ENCODE measurements around the gene NFKBIL1. TPM values are rescaled to one million over a fixed set of nuclear protein-coding genes. Genes with fewer than 3 reads are reported as not detected.
"Not testable (repeated sequence)": the region's sequence is repeated elsewhere in the genome, so short reads cannot be mapped to it uniquely, and the experiment has no call there.

The NFKBIL1 gene
- total and polyA plus RNA-seq, 8 donors, result 0.45 to 51.9 (median 18.9) TPM

DNA sequence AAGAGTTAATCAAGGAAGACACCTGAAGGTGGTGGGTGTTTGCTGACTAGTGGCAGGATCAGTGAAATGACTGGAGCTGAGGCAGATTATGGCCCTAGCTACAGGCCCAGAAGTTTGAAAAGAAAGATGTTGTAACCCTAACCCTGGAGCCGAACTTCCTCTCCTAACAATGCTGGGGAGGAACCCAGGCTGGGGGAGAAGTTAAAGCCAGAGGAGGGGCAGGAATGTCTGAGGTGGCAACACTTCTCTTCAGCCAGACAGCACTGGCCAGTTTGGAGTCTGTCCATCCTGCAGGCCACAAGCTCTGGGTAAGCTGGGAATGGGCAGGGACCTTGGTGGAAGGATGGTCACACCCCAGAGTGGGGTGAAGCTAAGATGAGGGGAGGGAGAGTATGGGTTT is 38.6 kb downstream of the NFKBIL1 start, which contains the start of gene LST1:
TSS of gene LST1 (plus strand) at position 270 of the 400 bp plus-strand sequence. CDS start 1,023 bp downstream, outside the sequence.
- TF ChIP-seq POLR2A (IDR thresholded peaks at IDR 0.05), result no peak
- no peak for TF ChIP-seq POLR2AphosphoS5 (IDR thresholded peaks at IDR 0.05)
- no peak for TF ChIP-seq EP300 (IDR thresholded peaks at IDR 0.05)

DNA sequence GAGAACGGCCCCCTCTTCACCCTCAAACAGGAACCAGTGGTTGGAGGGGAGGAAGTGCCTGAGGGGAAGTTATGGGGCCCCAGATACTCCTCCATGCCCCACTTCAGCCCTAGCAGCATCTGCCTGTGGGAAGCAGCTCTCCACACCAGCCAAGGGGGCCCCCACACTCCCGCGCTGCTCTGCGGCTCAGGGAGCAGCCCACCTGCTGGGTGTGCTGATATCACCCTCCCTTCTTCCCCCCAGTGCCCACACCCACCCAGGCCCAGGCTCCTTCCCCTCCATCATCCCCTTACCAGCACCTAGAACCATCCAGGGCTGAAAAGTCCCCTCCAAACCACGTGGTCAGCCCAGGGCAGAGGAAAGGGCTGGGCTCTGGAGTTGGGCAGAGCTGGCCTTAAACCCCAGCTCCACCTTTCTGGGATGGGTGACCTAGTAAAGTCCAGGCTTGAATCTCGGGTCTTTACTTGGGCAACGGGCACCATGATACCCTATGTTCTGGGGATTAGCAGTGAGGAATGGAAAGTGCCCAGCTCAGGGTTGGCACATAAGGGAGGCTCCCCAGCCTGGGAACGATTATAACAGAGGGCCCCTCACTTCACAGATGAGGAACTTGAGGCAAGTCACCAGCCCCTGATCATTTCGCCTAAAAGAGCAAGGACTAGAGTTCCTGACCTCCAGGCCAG is 39.3 kb downstream of the NFKBIL1 start:
- Histone ChIP-seq H3K9me3 (no peaks in the 10 kb centered on the region), H3K4me1 (peaks cover 2 to 50% (median 10%) of the 10 kb centered on the region in 4 donors), H3K4me3 (peak overlapping the region in 2 of 4 donors; percentile 26 to 31), H3K27me3 (peaks cover 0 to 25% (median 0%) of the 10 kb centered on the region in 3 donors), H3K36me3 (no peaks in the 10 kb centered on the region), H3K27ac (peak overlapping the region in 4 of 5 donors; percentile 16 to 76 (median 53))
- peak in 1 of 2 donors; percentile 40 for DNase-seq
- WGBS, 5 donors, result 46 to 58% (median 55%) methylated on average over 8 to 9 of the region's 9 CpGs
- intact Hi-C loops (cut with DNase I; ENCODE audit: low total_unique reads), result no loop called here
- TF ChIP-seq POLR2AphosphoS5 (IDR thresholded peaks at IDR 0.05) (no peak), EP300 (IDR thresholded peaks at IDR 0.05) (no peak), POLR2A (IDR thresholded peaks at IDR 0.05) (no peak)
- TF ChIP-seq, protein P1, sequence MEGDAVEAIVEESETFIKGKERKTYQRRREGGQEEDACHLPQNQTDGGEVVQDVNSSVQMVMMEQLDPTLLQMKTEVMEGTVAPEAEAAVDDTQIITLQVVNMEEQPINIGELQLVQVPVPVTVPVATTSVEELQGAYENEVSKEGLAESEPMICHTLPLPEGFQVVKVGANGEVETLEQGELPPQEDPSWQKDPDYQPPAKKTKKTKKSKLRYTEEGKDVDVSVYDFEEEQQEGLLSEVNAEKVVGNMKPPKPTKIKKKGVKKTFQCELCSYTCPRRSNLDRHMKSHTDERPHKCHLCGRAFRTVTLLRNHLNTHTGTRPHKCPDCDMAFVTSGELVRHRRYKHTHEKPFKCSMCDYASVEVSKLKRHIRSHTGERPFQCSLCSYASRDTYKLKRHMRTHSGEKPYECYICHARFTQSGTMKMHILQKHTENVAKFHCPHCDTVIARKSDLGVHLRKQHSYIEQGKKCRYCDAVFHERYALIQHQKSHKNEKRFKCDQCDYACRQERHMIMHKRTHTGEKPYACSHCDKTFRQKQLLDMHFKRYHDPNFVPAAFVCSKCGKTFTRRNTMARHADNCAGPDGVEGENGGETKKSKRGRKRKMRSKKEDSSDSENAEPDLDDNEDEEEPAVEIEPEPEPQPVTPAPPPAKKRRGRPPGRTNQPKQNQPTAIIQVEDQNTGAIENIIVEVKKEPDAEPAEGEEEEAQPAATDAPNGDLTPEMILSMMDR (IDR thresholded peaks at IDR 0.05), result no peak

More for the DNA sequence above, 38.6 kb downstream of the NFKBIL1 start, which contains the start of gene LST1:
- H3K9me3 ChIP-seq, result no peaks in the 10 kb centered on the region
- H3K36me3 ChIP-seq, result no peaks in the 10 kb centered on the region
- 29 to 67% (median 56%) methylated on average over 1 of the region's 1 CpG for WGBS, 5 donors
- H3K4me1 ChIP-seq, result peaks cover 6 to 57% (median 16%) of the 10 kb centered on the region in 4 donors
- peak within 1 kb of the TSS in 4 of 5 donors; percentile 16 to 76 (median 53) for H3K27ac ChIP-seq
- intact Hi-C loops (cut with DNase I; ENCODE audit: low total_unique reads), result no loop called here
- peaks cover 0 to 25% (median 0%) of the 10 kb centered on the region in 3 donors for H3K27me3 ChIP-seq
- peak within 1 kb of the TSS in 2 of 4 donors; percentile 26 to 31 for H3K4me3 ChIP-seq
- no peak for DNase-seq

DNA sequence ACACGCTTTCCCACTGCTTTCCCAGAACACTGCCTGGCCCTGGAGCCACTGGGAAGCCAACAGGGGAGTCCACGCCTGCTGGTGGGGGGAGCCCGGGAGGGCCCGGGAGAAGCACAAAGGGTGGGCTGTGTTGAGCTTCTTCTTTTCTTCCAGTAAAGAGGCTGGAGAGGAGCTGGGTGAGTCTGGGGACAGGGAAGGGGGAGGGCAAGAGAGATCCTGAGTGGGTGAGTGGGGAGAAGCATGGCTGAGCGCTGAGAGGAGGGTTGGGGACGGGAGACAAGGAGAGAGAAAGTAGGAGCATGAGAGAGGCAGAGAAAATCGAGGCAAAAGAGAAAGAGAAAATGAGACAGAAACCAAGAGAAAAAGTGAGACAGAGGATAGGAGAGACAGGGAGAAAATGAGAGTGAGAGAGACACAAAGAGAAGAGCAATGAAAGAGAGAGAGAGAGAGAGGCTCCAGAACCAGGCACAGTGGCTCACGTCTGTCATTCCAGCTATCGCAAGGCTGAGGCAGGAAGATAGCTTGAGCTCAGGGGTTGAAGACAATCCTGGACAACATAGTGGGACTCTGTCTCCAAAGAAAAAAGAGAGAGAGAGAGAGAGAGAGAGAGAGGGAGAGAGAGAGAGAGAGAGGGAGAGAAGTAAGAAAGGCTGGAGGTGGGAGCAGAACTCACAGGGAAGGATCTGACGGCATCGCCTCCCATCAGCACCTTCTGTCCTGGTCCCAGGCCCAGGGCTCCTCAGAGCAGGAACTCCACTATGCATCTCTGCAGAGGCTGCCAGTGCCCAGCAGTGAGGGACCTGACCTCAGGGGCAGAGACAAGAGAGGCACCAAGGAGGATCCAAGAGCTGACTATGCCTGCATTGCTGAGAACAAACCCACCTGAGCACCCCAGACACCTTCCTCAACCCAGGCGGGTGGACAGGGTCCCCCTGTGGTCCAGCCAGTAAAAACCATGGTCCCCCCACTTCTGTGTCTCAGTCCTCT is 40.7 kb downstream of the NFKBIL1 start:
- Histone ChIP-seq H3K9me3 (no peaks in the 10 kb centered on the region), H3K27me3 (peaks cover 0 to 25% (median 0%) of the 10 kb centered on the region in 3 donors), H3K4me1 (peaks cover 0 to 37% (median 4%) of the 10 kb centered on the region in 4 donors), H3K36me3 (no peaks in the 10 kb centered on the region), H3K27ac (peak overlapping the region in 2 of 5 donors; percentile 73 to 76), H3K4me3 (peak overlapping the region in 2 of 4 donors; percentile 26 to 31)
- no peak for DNase-seq
- 54 to 72% (median 65%) methylated on average over 11 to 12 of the region's 12 CpGs for WGBS, 5 donors
- intact Hi-C loops (cut with DNase I; ENCODE audit: low total_unique reads), result no loop called here
- TF ChIP-seq POLR2AphosphoS5 (IDR thresholded peaks at IDR 0.05) (no peak), EP300 (IDR thresholded peaks at IDR 0.05) (no peak), POLR2A (IDR thresholded peaks at IDR 0.05) (no peak)
- TF ChIP-seq, protein P1 (IDR thresholded peaks at IDR 0.05), result no peak

DNA sequence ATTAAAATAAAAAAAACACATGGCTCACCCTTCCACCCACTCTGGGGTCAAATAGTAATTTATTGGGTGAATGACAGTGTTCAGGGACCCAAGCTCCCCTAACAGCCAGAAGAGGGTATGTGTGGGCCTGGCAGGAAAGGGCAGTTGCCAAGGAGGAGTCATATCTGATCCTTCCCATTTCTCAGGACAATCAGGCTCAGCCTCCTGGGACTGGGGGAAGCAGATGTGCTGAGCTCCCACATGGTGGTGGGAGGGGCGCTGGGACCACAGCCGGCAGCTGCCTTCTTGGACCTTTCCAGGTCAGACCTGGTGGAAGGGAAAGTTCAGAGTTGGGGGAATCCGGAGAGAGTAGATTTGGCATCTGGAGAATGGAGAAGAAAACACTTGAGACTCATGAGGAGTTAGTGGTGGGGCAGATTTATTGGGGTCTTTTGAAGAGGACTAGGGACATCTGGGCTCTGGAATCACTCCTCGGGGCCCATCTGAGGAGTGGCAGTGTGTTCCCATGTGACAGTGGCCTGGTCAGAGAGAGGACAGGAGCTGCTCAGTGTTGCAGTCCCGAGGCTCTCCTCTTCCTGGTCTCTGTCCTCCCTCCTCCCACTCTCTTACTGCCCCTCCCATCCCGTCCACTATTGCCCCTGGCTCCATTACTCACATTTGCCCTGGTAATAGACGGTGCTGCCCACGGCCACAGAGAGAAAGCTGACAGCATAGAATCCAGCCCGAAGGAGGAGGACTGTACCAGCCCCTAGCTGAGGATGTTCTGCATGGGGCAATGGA is 41.7 kb downstream of the NFKBIL1 start:
- Histone ChIP-seq H3K27ac (no peak overlapping the region), H3K27me3 (peaks cover 0 to 25% (median 0%) of the 10 kb centered on the region in 3 donors), H3K36me3 (no peaks in the 10 kb centered on the region), H3K4me3 (no peak overlapping the region), H3K4me1 (peaks cover 0 to 37% (median 4%) of the 10 kb centered on the region in 4 donors), H3K9me3 (no peaks in the 10 kb centered on the region)
- intact Hi-C loops (cut with DNase I; ENCODE audit: low total_unique reads), result no loop called here
- 50 to 64% (median 51%) methylated on average over 9 of the region's 9 CpGs for WGBS, 5 donors
- TF ChIP-seq, protein P1 (IDR thresholded peaks at IDR 0.05), result no peak
- no peak for TF ChIP-seq EP300 (IDR thresholded peaks at IDR 0.05)
- no peak for TF ChIP-seq POLR2AphosphoS5 (IDR thresholded peaks at IDR 0.05)
- no peak for TF ChIP-seq POLR2A (IDR thresholded peaks at IDR 0.05)
- no peak for DNase-seq

DNA sequence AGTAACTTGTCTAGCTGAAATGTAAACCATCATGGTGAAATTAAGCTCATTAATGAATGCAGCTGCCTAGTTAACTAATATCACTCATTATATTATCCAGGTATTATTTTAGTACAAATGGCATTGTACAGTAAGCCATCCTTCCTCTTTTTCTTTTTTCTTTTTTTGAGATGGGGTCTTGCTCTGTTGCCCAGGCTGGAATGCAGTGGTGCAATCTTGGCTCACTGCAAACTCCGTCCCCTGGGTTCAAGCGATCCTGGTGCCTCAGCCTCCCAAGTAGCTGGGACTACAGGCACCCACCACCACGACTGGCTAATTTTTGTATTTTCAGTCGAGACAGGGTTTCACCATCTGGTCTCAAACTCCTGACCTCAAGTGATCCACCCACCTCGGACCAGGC is 43.3 kb downstream of the NFKBIL1 start:
- 62 to 90% (median 78%) methylated on average over 5 of the region's 5 CpGs for WGBS, 5 donors
- H3K36me3 ChIP-seq; H3K9me3 ChIP-seq; H3K4me3 ChIP-seq; H3K27ac ChIP-seq; intact Hi-C loops (cut with DNase I; ENCODE audit: low total_unique reads); DNase-seq: not testable (repeated sequence)
- Histone ChIP-seq H3K4me1 (peaks cover 0 to 25% (median 3%) of the 10 kb centered on the region in 4 donors), H3K27me3 (peaks cover 0 to 25% (median 0%) of the 10 kb centered on the region in 3 donors)

Measured in stomach (tissue), 9 donors.